ENCODE data around the gene AHDC1. TPM values are rescaled to one million over a fixed set of nuclear protein-coding genes. Genes with fewer than 3 reads are reported as not detected.

The AHDC1 gene
- total and polyA plus RNA-seq, 8 donors, result 10.4 to 27.5 (median 14.9) TPM

DNA sequence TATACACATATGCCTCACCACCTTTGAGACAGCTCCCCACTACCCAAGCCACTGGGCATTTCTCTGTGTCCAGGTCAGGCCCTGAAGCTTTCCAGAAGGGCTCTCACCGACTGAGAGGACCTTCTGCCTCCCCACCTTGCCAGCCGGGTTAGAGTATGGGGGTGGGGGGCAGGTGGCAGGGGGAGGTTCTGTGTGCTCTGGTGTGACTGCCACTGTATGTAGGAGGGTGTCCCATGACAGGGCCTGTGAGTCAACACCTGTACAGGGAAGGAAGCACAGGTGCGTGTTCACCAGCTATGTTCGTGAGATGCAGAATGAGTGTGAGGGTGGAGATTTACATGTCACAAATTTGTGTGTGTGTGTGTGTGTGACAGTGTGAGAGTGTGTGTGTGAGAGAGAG lies 7.0 kb downstream of the AHDC1 start:
- intact Hi-C loops (cut with DNase I), result no loop called here
- H3K4me1 ChIP-seq, result peaks cover 6 to 22% (median 18%) of the 10 kb centered on the region in 3 donors
- H3K27ac ChIP-seq, result no peak overlapping the region

GRCh38 chr1:27596261-27596660 lies 7.7 kb downstream of the AHDC1 start:
- H3K4me3 ChIP-seq, result no peak overlapping the region
- no peaks in the 10 kb centered on the region for H3K36me3 ChIP-seq
- H3K4me1 ChIP-seq, result peaks cover 6 to 15% (median 10%) of the 10 kb centered on the region in 3 donors
- TF ChIP-seq CTCF (IDR thresholded peaks at IDR 0.05), result no peak
- 69 to 73% methylated on average over 9 of the region's 9 CpGs for WGBS, 2 donors
- DNase-seq (no peak), ATAC-seq (no peak), FAIRE-seq (no peak)
- H3K27me3 ChIP-seq, result no peaks in the 10 kb centered on the region
- H3K27ac ChIP-seq, result no peak overlapping the region
- no peaks in the 10 kb centered on the region for H3K9me3 ChIP-seq
- intact Hi-C loops (cut with DNase I), result no loop called here

More for the DNA sequence above, 7.0 kb downstream of the AHDC1 start:
- H3K27me3 ChIP-seq, result no peaks in the 10 kb centered on the region
- FAIRE-seq, result no peak
- H3K9me3 ChIP-seq, result no peaks in the 10 kb centered on the region
- ATAC-seq, result no peak
- no peak overlapping the region for H3K4me3 ChIP-seq
- DNase-seq, result no peak
- TF ChIP-seq CTCF (IDR thresholded peaks at IDR 0.05), result no peak
- no peaks in the 10 kb centered on the region for H3K36me3 ChIP-seq
- 68 to 72% methylated on average over 4 of the region's 4 CpGs for WGBS, 2 donors

GRCh38 chr1:27595597-27595996 lies 8.3 kb downstream of the AHDC1 start:
- ATAC-seq (no peak), DNase-seq (no peak), FAIRE-seq (no peak)
- intact Hi-C loops (cut with DNase I), result no loop called here
- Histone ChIP-seq H3K27ac (no peak overlapping the region), H3K4me1 (peaks cover 5 to 14% (median 7%) of the 10 kb centered on the region in 3 donors), H3K4me3 (no peak overlapping the region), H3K27me3 (no peaks in the 10 kb centered on the region), H3K36me3 (no peaks in the 10 kb centered on the region), H3K9me3 (no peaks in the 10 kb centered on the region)
- no peak for TF ChIP-seq CTCF (IDR thresholded peaks at IDR 0.05)
- 88 to 90% methylated on average over 5 of the region's 5 CpGs for WGBS, 2 donors

DNA sequence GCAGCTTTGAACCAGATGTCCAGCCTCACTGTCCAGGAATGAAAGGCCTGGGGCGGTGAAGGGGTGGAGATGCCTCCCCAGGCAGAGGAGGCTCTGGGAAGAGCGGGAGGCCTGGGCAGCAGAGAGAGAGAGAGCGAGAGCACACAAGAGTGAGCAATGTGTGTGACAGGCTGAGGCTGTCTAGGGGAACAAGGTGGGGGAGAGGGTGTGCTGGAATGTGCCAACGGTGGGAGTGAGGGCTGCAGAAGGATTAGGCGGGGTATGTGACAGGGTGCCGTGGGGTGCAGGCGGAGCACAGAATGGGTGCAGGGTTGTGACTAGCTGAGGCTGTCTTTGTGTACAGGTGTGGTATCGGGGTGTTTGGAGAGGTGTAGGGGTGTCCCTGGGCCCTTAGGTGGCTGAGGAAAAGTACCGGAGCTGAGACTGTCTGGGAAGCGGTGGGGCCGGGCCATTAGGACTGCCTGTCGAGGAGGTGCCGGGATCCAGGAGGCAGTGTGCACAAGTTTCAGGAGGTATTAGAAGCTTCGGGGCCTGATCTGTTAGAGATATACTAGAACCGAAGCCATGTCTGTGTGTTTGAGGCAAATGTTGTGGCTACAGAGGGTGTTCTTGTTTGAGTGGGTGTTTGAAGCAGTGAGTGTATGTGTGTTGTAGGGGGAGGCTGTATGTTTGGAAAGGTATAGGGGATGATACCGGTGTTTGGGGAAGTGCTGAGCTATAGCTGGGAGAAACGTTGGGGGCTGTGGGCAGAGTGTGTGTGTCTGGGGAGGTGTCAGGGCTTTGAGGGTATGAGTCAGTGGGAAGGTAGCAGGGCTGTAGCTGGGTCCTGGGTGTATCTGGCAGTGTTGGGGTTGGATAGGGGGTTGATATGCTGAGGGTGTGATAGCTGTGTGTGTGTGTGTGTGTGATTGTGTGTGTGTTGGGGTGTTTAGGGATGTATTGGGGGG lies 9.1 kb downstream of the AHDC1 start:
- intact Hi-C loops (cut with DNase I), result no loop called here
- Histone ChIP-seq H3K4me1 (peaks cover 0 to 12% (median 7%) of the 10 kb centered on the region in 3 donors), H3K27me3 (no peaks in the 10 kb centered on the region), H3K27ac (no peak overlapping the region), H3K4me3 (no peak overlapping the region), H3K36me3 (no peaks in the 10 kb centered on the region), H3K9me3 (no peaks in the 10 kb centered on the region)
- no peak for TF ChIP-seq CTCF (IDR thresholded peaks at IDR 0.05)
- no peak for ATAC-seq
- WGBS, 2 donors, result 82 to 83% methylated on average over 17 of the region's 17 CpGs
- no peak for FAIRE-seq
- peak in 1 of 6 donors; percentile 30 for DNase-seq

All from pancreas (tissue), 10 donors.